Uterus (tissue), 2 donors: ENCODE results near the gene BICD2.

Source experiments
- POLR2A ChIP-seq, 2 donors: fragments of 450-650 bp; IDR thresholded peaks; one replicate each; pipeline ENCODE4 v1.6.1; 2016; ENCODE audit warnings: antibody characterized with exemption in 2 of 2, mild to moderate bottlenecking in 1 of 2, moderate library complexity in 1 of 2
- TF ChIP-seq, protein P1 (sequence below), 4 experiments: fragments of 200-600 bp in 2 of 4; fragments of 450-650 bp in 2 of 4; sonication (generic) in 2 of 4; IDR thresholded peaks; one replicate each; pipeline ENCODE4 v1.5.1; 2016 to 2019; ENCODE audit warnings: antibody characterized with exemption in 4 of 4, mild to moderate bottlenecking in 2 of 4, moderate library complexity in 1 of 4

- TF ChIP-seq, protein P1, sequence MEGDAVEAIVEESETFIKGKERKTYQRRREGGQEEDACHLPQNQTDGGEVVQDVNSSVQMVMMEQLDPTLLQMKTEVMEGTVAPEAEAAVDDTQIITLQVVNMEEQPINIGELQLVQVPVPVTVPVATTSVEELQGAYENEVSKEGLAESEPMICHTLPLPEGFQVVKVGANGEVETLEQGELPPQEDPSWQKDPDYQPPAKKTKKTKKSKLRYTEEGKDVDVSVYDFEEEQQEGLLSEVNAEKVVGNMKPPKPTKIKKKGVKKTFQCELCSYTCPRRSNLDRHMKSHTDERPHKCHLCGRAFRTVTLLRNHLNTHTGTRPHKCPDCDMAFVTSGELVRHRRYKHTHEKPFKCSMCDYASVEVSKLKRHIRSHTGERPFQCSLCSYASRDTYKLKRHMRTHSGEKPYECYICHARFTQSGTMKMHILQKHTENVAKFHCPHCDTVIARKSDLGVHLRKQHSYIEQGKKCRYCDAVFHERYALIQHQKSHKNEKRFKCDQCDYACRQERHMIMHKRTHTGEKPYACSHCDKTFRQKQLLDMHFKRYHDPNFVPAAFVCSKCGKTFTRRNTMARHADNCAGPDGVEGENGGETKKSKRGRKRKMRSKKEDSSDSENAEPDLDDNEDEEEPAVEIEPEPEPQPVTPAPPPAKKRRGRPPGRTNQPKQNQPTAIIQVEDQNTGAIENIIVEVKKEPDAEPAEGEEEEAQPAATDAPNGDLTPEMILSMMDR (IDR thresholded peaks at IDR 0.05): no peak
- no peak for TF ChIP-seq POLR2A (IDR thresholded peaks at IDR 0.05)
These were observed 97.6 kb downstream of the BICD2 start for GRCh38 chr9:92666912-92667532.
